Measurements from ENCODE around the gene FBXW11. TPM values are rescaled to one million over a fixed set of nuclear protein-coding genes. Genes with fewer than 3 reads are reported as not detected.

The FBXW11 gene
- total and polyA plus RNA-seq, 9 donors: 20.5 to 73.4 (median 53.0) TPM

DNA sequence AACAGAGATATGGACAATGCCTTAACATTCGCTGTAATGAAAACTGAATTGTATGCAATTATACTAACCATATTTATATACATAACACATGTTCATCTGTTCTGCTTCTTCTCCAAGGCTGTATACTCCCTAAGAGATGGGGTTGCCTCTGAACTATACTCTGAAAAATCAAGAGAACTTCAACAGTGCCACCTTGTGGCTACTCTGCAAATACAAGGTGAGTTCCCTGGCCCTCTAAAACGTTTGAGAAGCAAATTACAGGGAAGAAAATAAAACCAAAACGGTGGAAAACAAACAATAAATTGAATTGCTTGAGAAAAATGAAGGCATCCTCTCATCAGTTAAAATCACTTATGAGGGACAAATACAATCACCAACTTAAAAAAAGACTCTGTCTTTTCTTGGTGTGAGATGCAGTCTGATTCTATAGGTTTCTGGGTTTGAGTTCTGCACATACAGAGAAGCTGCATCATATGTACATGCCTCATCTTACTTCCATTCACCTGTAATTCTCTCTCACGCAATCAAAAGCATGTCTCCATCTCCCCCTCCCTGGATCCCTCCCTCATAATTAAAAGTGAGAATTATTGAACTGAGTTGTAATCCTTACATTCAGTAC is 98.6 kb downstream of the FBXW11 start:
- Histone ChIP-seq H3K4me1 (ENCODE audit: insufficient read depth) (no peaks in the 10 kb centered on the region), H3K9me3 (no peaks in the 10 kb centered on the region), H3K4me3 (no peak overlapping the region), H3K36me3 (no peaks in the 10 kb centered on the region), H3K27me3 (no peaks in the 10 kb centered on the region), H3K27ac (no peak overlapping the region)
- TF ChIP-seq POLR2A (IDR thresholded peaks at IDR 0.05): no peak
- TF ChIP-seq, protein P1, sequence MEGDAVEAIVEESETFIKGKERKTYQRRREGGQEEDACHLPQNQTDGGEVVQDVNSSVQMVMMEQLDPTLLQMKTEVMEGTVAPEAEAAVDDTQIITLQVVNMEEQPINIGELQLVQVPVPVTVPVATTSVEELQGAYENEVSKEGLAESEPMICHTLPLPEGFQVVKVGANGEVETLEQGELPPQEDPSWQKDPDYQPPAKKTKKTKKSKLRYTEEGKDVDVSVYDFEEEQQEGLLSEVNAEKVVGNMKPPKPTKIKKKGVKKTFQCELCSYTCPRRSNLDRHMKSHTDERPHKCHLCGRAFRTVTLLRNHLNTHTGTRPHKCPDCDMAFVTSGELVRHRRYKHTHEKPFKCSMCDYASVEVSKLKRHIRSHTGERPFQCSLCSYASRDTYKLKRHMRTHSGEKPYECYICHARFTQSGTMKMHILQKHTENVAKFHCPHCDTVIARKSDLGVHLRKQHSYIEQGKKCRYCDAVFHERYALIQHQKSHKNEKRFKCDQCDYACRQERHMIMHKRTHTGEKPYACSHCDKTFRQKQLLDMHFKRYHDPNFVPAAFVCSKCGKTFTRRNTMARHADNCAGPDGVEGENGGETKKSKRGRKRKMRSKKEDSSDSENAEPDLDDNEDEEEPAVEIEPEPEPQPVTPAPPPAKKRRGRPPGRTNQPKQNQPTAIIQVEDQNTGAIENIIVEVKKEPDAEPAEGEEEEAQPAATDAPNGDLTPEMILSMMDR (IDR thresholded peaks at IDR 0.05): peak; percentile 36 to 66 (median 63)
- intact Hi-C loops (cut with DNase I): loop anchor here in 2 of 4 donors (5.0 kb wide), 1 partner anchor 486 kb away; no protein-coding TSS in a partner anchor
- WGBS, 3 donors: 23 to 24% (median 24%) methylated on average over 4 of the region's 4 CpGs
- DNase-seq: peak in 2 of 5 donors; percentile 30 to 40

DNA sequence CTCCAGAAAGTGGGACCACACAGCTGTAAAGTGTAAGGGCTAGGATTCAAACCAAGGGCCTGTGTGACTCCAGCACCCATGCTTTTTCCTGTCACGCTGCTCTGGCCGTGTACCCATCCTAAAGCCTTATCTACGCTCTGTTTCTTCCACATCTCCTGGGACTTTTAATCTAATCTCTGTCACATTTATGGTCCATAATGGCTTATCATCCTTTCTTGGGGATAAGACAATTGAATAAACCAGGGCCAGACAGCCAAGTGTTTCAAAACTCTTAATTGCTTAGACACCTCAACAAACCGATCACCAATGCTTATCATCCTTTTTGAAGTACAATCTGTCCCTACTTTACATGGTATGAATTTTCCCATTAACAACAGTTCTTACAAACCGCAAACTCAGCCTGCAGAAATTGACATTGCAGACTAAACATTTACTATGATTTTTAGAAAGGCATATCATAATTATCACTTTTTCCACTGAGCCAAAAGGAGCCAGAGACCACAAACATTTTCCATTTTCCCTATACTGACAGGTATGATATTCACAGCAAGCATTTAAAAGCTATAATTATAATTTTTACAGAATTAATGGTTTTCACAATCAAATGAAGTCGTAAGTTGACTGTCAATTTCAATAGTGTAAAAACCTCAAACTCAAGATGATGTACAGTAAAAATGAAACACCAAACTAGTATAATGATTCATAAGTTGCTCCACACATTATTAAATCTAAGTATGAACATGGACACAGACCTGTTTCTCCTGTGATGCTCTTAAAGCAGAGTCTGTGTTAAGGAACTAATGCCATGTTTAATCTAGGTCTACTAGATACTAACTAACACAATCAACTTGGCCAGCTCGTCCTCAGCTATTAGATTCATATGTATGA is 99.5 kb downstream of the FBXW11 start:
- TF ChIP-seq, protein P1 (IDR thresholded peaks at IDR 0.05): no peak
- no peak for TF ChIP-seq EP300 (IDR thresholded peaks at IDR 0.05)
- TF ChIP-seq POLR2A (IDR thresholded peaks at IDR 0.05): no peak
- Histone ChIP-seq H3K9me3 (no peaks in the 10 kb centered on the region), H3K4me1 (ENCODE audit: insufficient read depth) (no peaks in the 10 kb centered on the region), H3K36me3 (no peaks in the 10 kb centered on the region), H3K27ac (no peak overlapping the region), H3K4me3 (no peak overlapping the region), H3K27me3 (no peaks in the 10 kb centered on the region)
- intact Hi-C loops (cut with DNase I): loop anchor here in 2 of 4 donors (5.0 kb wide), 1 partner anchor 485 kb away; no protein-coding TSS in a partner anchor
- 86 to 89% (median 88%) methylated on average over 7 of the region's 7 CpGs for WGBS, 3 donors
- DNase-seq: no peak

DNA sequence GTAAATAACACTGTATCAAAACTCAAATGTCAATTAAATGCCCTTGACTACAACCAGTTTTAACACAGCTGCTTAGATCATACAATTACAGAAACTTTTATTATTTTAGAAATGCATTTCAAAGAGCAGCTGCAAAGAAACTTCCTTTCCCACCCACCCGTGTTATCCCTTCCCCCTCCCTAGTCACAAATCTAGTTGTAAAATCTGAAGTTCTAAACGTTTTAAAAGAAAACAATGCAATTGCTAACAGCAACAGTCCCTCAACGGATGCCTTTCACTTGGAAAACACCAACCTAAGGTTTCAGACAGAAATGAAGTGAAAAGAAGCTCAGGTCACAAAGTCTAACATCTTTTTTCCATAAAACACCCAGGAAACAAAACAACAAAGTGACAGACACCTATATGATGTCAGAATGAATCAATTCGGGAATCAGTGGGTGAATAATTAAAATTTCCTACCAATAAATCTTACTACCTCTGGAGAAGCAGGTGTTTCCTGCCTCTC is 100.3 kb downstream of the FBXW11 start:
- no peak for DNase-seq
- Histone ChIP-seq H3K36me3 (no peaks in the 10 kb centered on the region), H3K4me3 (no peak overlapping the region), H3K27ac (no peak overlapping the region), H3K4me1 (ENCODE audit: insufficient read depth) (no peaks in the 10 kb centered on the region), H3K27me3 (no peaks in the 10 kb centered on the region), H3K9me3 (no peaks in the 10 kb centered on the region)
- intact Hi-C loops (cut with DNase I): loop anchor here in 2 of 4 donors (5.0 kb wide), 1 partner anchor 484 kb away; no protein-coding TSS in a partner anchor
- WGBS, 3 donors: 33 to 47% (median 38%) methylated on average over 4 of the region's 4 CpGs
- TF ChIP-seq POLR2A (IDR thresholded peaks at IDR 0.05) (no peak), EP300 (IDR thresholded peaks at IDR 0.05) (no peak)
- TF ChIP-seq, protein P1 (IDR thresholded peaks at IDR 0.05): no peak

DNA sequence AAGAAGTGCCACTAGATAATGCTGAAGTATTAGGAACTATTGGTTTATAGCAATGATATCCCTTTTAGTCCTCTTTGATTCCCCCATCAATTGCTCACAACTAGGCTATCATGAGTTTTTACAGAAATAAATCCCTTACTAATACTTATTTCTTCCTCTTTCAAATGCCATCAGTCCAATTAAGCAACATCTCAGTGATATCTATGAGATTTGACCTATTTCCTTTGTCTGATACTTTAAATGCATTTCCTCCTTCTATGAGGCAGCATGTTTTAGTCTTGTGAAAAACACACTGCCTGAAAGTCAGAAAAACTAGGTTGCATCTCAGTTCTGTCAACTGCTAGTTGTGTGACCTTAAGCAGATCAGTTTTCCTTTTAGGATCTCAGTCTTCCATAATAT is 101.6 kb downstream of the FBXW11 start:
- Histone ChIP-seq H3K9me3 (no peaks in the 10 kb centered on the region), H3K4me3 (no peak overlapping the region), H3K36me3 (no peaks in the 10 kb centered on the region), H3K4me1 (ENCODE audit: insufficient read depth) (no peaks in the 10 kb centered on the region), H3K27me3 (no peaks in the 10 kb centered on the region), H3K27ac (no peak overlapping the region)
- no peak for DNase-seq
- TF ChIP-seq POLR2A (IDR thresholded peaks at IDR 0.05): no peak
- TF ChIP-seq, protein P1 (IDR thresholded peaks at IDR 0.05): no peak
- TF ChIP-seq EP300 (IDR thresholded peaks at IDR 0.05): no peak
- intact Hi-C loops (cut with DNase I): loop anchor here in 2 of 4 donors (5.0 kb wide), 1 partner anchor 483 kb away; no protein-coding TSS in a partner anchor
